WTC11 (cell line): ENCODE data around the gene NIF3L1. TPM values are rescaled to one million over a fixed set of nuclear protein-coding genes. Genes with fewer than 3 reads are reported as not detected.
A peak's percentile ranks its signal among the peaks of the same experiment; 100 is the strongest.

Experiments used
- ATAC-seq: fragments of 200-7000 bp; cut with Tn5 transposase; 2 replicates; pipeline ENCODE4 v1.10.0; 2021; ENCODE audit warnings: mild to moderate bottlenecking, moderate library complexity
- CTCF ChIA-PET: fragments of 300-600 bp; sonication (Branson Sonifier 250); formaldehyde crosslinking; loops from one replicate; lab custom pipeline; 2021; ENCODE audit warnings: antibody characterized with exemption; lab: Charles Lee
- POLR2A ChIA-PET: fragments of 350-600 bp; sonication (Branson Sonifier 250); formaldehyde crosslinking; loops from one replicate; lab custom pipeline; 2021; ENCODE audit warnings: antibody characterized with exemption; lab: Charles Lee
- DNase-seq: peaks from one replicate; pipeline ENCODE4 v3.0.0; 2021; ENCODE audit warnings: low spot score
- H3K27ac Mint-ChIP-seq: 2 replicates; pipeline ENCODE4 v1.8.0; 2021; ENCODE audit warnings: mixed read lengths
- H3K27me3 Mint-ChIP-seq: 2 replicates; pipeline ENCODE4 v1.8.0; 2021; ENCODE audit warnings: low read depth, mild to moderate bottlenecking, moderate library complexity, mixed read lengths
- H3K36me3 Mint-ChIP-seq: 2 replicates; pipeline ENCODE4 v1.8.0; 2021; ENCODE audit warnings: mixed read lengths
- H3K4me1 Mint-ChIP-seq: 2 replicates; pipeline ENCODE4 v1.8.0; 2022; ENCODE audit warnings: mixed read lengths
- H3K4me3 Mint-ChIP-seq: 2 replicates; pipeline ENCODE4 v1.8.0; 2021; ENCODE audit warnings: mild to moderate bottlenecking, moderate library complexity, mixed read lengths
- H3K9me3 Mint-ChIP-seq: 2 replicates; pipeline ENCODE4 v1.8.0; 2021; ENCODE audit warnings: mixed read lengths
- ATF1 ChIP-seq: sonication (generic); formaldehyde crosslinking; IDR thresholded peaks from 2 replicates; pipeline ENCODE4 v1.8.1; 2023; ENCODE audit warnings: mild to moderate bottlenecking, moderate library complexity, missing genetic modification reagents
- CBFB ChIP-seq: sonication (generic); formaldehyde crosslinking; IDR thresholded peaks from 2 replicates; pipeline ENCODE4 v1.8.1; 2022; ENCODE audit warnings: mild to moderate bottlenecking, low read depth, missing genetic modification reagents
- CREB1 ChIP-seq: sonication (generic); formaldehyde crosslinking; IDR thresholded peaks from 2 replicates; pipeline ENCODE4 v1.8.0; 2023; ENCODE audit warnings: mild to moderate bottlenecking, missing genetic modification reagents
- ESRRA ChIP-seq: sonication (generic); formaldehyde crosslinking; IDR thresholded peaks from 2 replicates; pipeline ENCODE4 v1.8.1; 2022; ENCODE audit warnings: mild to moderate bottlenecking, missing genetic modification reagents, borderline replicate concordance
- ETV6 ChIP-seq: sonication (generic); formaldehyde crosslinking; IDR thresholded peaks from 2 replicates; pipeline ENCODE4 v1.8.1; 2022; ENCODE audit warnings: mild to moderate bottlenecking, missing genetic modification reagents
- HMGA2 ChIP-seq: fragments of 250-450 bp; sonication (Bioruptor Pico); IDR thresholded peaks from 2 replicates; pipeline ENCODE4 v1.4.0; 2021; ENCODE audit warnings: mild to moderate bottlenecking, moderate library complexity
- JAZF1 ChIP-seq: fragments of 250-450 bp; sonication (Bioruptor Pico); IDR thresholded peaks from 2 replicates; pipeline ENCODE4 v1.9.0; 2021; ENCODE audit warnings: moderate library complexity, mild to moderate bottlenecking, inconsistent platforms
- NFATC4 ChIP-seq: fragments of 250-450 bp; sonication (Bioruptor Pico); IDR thresholded peaks from 2 replicates; pipeline ENCODE4 v1.9.0; 2021; ENCODE audit warnings: mild to moderate bottlenecking
- NR1H2 ChIP-seq: sonication (generic); formaldehyde crosslinking; IDR thresholded peaks from 2 replicates; pipeline ENCODE4 v1.9.0; 2021; ENCODE audit warnings: mild to moderate bottlenecking, moderate library complexity, missing genetic modification reagents
- SP1 ChIP-seq: sonication (generic); formaldehyde crosslinking; conservative IDR thresholded peaks from 2 replicates; pipeline ENCODE4 v1.8.1; 2022; ENCODE audit warnings: missing genetic modification reagents
- TEAD1 ChIP-seq: sonication (generic); formaldehyde crosslinking; IDR thresholded peaks from 2 replicates; pipeline ENCODE4 v1.8.0; 2022; ENCODE audit warnings: mild to moderate bottlenecking, missing genetic modification reagents
- ZBTB21 ChIP-seq: sonication (generic); formaldehyde crosslinking; IDR thresholded peaks from 2 replicates; pipeline ENCODE4 v1.8.1; 2023; ENCODE audit warnings: mild to moderate bottlenecking, missing genetic modification reagents, borderline replicate concordance
- ZNF121 ChIP-seq: sonication (generic); formaldehyde crosslinking; IDR thresholded peaks from 2 replicates; pipeline ENCODE4 v1.8.0; 2023; ENCODE audit warnings: missing genetic modification reagents
- ZNF232 ChIP-seq: sonication (generic); formaldehyde crosslinking; IDR thresholded peaks from 2 replicates; pipeline ENCODE4 v1.8.0; 2022; ENCODE audit warnings: mild to moderate bottlenecking, missing genetic modification reagents
- ZNF423 ChIP-seq: fragments of 250-450 bp; sonication (Bioruptor Pico); IDR thresholded peaks from 2 replicates; pipeline ENCODE4 v2.1.2; 2022; ENCODE audit warnings: mild to moderate bottlenecking, moderate library complexity
- ZNF671 ChIP-seq: fragments of 250-450 bp; sonication (Bioruptor Pico); IDR thresholded peaks from 2 replicates; pipeline ENCODE4 v1.8.0; 2021; ENCODE audit warnings: mild to moderate bottlenecking
- total RNA-seq: library from RNA; stranded (reverse); gene quantifications from 3 replicates; pipeline ENCODE4 v1.2.3, GENCODE V29; 2021
- TF ChIP-seq, protein P1 (sequence below): fragments of 200-600 bp; IDR thresholded peaks from 2 replicates; pipeline ENCODE4 v1.8.0; 2022; ENCODE audit warnings: antibody characterized with exemption
- TF ChIP-seq, protein P2 (sequence below): sonication (generic); formaldehyde crosslinking; IDR thresholded peaks from 2 replicates; pipeline ENCODE4 v1.8.1; 2022; ENCODE audit warnings: low read depth, missing genetic modification reagents, borderline replicate concordance
- TF ChIP-seq, protein P3 (sequence below): fragments of 250-450 bp; sonication (Bioruptor Pico); IDR thresholded peaks from 2 replicates; pipeline ENCODE4 v2.1.2; 2022; ENCODE audit warnings: mild to moderate bottlenecking, moderate library complexity
- TF ChIP-seq, protein P4 (sequence below): sonication (generic); formaldehyde crosslinking; IDR thresholded peaks from 2 replicates; pipeline ENCODE4 v1.8.1; 2022; ENCODE audit warnings: low read depth, mild to moderate bottlenecking, moderate library complexity, missing genetic modification reagents, borderline replicate concordance

Gene NIF3L1
- total RNA-seq, 1 experiment from 2014 or later = 49.1 TPM

DNA sequence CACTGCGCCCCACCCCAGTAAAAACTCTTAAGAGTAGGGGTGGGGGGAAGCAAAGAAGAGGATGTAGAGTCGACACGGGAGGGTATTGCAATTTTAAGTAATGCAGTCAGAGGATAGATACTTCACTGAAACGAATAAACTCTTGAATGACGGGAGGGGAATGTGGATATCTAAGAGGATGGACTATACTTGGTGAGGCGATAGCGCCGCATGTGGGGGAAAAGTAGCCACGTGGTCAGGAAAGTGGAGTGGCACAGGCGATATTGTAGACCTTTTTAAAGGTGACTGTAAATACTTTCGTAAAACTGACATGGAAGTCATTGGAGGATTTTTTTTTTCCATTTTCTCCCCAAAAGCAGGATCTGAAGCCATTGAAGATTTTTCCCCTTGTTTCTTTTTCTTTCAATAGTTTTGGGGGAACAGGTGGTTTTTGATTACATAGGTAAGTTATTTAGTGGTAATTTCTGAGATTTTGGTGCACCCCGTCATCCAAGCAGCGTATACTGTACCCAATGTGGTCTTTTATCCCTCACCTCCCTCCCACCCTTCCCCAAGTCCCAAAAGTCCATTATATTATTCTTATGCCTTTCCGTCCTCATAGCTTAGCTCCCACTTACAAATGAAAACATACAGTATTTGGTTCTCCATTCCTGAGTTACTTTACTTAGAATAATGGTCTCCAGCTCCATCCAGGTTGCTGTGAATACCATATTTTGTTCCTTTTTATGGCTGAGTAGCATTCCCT, 38.5 kb upstream of the NIF3L1 start (continued):
- TF ChIP-seq, protein P1, sequence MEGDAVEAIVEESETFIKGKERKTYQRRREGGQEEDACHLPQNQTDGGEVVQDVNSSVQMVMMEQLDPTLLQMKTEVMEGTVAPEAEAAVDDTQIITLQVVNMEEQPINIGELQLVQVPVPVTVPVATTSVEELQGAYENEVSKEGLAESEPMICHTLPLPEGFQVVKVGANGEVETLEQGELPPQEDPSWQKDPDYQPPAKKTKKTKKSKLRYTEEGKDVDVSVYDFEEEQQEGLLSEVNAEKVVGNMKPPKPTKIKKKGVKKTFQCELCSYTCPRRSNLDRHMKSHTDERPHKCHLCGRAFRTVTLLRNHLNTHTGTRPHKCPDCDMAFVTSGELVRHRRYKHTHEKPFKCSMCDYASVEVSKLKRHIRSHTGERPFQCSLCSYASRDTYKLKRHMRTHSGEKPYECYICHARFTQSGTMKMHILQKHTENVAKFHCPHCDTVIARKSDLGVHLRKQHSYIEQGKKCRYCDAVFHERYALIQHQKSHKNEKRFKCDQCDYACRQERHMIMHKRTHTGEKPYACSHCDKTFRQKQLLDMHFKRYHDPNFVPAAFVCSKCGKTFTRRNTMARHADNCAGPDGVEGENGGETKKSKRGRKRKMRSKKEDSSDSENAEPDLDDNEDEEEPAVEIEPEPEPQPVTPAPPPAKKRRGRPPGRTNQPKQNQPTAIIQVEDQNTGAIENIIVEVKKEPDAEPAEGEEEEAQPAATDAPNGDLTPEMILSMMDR = no peak
- TF ChIP-seq NR1H2 (no peak), ZNF671 (no peak), HMGA2 (CRISPR knock-in tag) (no peak), SP1 (CRISPR knock-in tag) (no peak), NFATC4 (no peak), ESRRA (CRISPR knock-in tag) (no peak), ZBTB21 (CRISPR knock-in tag) (no peak), TEAD1 (CRISPR knock-in tag) (no peak)
- TF ChIP-seq, all 79 proteins: peak for 0

DNA sequence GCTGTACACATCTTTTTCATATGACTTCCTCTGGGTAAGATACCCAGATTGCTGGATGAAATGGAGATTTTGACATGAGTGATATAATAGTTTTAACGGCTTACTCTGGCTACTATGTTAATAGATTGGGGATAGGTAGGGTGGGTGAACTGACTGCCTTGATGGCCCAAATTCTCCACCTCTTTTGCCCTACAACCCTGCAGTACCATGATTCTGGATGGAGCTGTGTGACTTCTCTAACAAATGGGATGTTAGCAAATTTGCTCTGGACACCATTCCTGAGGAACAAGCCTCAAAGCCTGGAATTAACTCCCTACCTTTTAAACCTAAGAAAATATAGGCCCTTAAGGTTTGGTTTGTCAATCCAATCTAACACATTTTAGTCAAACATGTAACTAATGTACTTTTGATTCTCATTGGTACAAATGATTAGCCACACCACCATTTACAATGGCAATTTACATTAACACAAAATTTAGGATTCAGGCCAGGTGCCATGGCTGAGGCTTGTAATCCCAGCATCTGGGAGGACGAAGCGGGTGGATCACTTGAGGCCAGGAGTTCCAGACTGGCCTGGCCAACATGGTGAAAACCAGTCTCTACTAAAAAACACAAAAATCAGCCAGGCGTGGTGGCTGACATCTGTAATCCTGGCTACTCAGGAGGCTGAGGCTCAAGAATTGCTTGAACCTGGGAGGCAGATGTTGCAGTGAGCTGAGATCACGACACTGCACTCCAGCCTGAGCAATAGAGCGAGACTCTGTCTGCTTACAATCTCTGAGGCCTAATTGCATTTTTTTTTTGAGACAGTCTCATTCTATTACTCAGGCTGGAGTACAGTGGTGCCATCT, 37.5 kb upstream of the NIF3L1 start:
- Mint-ChIP-seq H3K4me1 (no peaks in the 10 kb centered on the region), H3K36me3 (peaks cover 47% of the 10 kb centered on the region), H3K27me3 (no peaks in the 10 kb centered on the region), H3K4me3 (no peak overlapping the region), H3K9me3 (no peaks in the 10 kb centered on the region), H3K27ac (peak overlapping the region; percentile 47)
- ATAC-seq (no peak), DNase-seq (no peak)
- POLR2A ChIA-PET = interaction anchor here (1.1 kb wide), 1 partner anchor 18 kb away, joined by 3 read pairs; no protein-coding TSS in a partner anchor
- TF ChIP-seq, protein P2, sequence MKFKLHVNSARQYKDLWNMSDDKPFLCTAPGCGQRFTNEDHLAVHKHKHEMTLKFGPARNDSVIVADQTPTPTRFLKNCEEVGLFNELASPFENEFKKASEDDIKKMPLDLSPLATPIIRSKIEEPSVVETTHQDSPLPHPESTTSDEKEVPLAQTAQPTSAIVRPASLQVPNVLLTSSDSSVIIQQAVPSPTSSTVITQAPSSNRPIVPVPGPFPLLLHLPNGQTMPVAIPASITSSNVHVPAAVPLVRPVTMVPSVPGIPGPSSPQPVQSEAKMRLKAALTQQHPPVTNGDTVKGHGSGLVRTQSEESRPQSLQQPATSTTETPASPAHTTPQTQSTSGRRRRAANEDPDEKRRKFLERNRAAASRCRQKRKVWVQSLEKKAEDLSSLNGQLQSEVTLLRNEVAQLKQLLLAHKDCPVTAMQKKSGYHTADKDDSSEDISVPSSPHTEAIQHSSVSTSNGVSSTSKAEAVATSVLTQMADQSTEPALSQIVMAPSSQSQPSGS = no peak
- no peak for TF ChIP-seq TEAD1 (CRISPR knock-in tag)
- no peak for TF ChIP-seq ATF1
- no peak for TF ChIP-seq ETV6
- TF ChIP-seq JAZF1 (CRISPR knock-in tag) = no peak
- TF ChIP-seq ZNF121 (CRISPR knock-in tag) = no peak
- TF ChIP-seq CREB1 (CRISPR knock-in tag) = no peak
- TF ChIP-seq CBFB (CRISPR knock-in tag) = no peak
- no peak for TF ChIP-seq ZNF423 (CRISPR knock-in tag)
- no peak for TF ChIP-seq ZNF232 (CRISPR knock-in tag)
- TF ChIP-seq, protein P3, sequence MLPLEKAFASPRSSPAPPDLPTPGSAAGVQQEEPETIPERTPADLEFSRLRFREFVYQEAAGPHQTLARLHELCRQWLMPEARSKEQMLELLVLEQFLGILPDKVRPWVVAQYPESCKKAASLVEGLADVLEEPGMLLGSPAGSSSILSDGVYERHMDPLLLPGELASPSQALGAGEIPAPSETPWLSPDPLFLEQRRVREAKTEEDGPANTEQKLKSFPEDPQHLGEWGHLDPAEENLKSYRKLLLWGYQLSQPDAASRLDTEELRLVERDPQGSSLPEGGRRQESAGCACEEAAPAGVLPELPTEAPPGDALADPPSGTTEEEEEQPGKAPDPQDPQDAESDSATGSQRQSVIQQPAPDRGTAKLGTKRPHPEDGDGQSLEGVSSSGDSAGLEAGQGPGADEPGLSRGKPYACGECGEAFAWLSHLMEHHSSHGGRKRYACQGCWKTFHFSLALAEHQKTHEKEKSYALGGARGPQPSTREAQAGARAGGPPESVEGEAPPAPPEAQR (CRISPR knock-in tag) = no peak
- TF ChIP-seq, protein P4, sequence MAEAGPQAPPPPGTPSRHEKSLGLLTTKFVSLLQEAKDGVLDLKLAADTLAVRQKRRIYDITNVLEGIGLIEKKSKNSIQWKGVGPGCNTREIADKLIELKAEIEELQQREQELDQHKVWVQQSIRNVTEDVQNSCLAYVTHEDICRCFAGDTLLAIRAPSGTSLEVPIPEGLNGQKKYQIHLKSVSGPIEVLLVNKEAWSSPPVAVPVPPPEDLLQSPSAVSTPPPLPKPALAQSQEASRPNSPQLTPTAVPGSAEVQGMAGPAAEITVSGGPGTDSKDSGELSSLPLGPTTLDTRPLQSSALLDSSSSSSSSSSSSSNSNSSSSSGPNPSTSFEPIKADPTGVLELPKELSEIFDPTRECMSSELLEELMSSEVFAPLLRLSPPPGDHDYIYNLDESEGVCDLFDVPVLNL (CRISPR knock-in tag) = no peak
- CTCF ChIA-PET = no interaction called here
